Sigmoid colon (tissue), 4 donors: ENCODE results near the gene GLYR1.
"Not testable (repeated sequence)": the region's sequence is repeated elsewhere in the genome, so short reads cannot be mapped to it uniquely, and the experiment has no call there.

Experiments
- POLR2AphosphoS5 ChIP-seq, 4 donors: sonication (generic); formaldehyde crosslinking; IDR thresholded peaks; one replicate each; pipeline ENCODE4 v1.6.1; 2017; ENCODE audit warnings: antibody characterized with exemption in 4 of 4
- TF ChIP-seq, protein P1 (sequence below), 4 experiments: fragments of 450-650 bp in 3 of 4; fragments of 200-600 bp in 1 of 4; IDR thresholded peaks; one replicate each; pipeline ENCODE4 v1.5.1; 2016 to 2019; ENCODE audit warnings: antibody characterized with exemption in 4 of 4, mild to moderate bottlenecking in 3 of 4, moderate library complexity in 2 of 4

DNA sequence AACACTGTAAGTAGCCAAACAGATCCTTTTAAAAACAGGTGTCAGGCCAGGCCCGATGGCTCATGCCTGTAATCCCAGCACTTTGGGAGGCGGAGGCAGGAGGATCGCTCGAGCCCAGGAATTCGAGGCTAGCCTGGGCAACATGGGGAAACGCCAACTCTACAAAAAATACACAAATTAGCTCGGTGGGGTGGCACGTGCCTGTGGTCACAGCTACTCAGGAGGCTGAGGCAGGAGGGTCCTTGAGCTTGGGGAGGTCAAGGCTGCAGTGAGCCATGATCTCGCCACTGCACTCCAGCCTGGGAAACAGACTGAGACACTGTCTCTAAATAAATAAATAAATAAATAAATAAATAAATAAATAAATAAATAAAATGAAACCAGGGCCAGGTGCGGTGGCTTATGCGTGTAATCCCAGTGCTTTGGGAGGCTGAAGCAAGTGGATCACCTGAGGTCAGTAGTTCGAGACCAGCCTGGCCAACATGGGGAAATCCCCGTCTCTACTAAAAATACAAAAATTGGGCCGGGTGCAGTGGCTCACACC, 62.6 kb downstream of the GLYR1 start:
- TF ChIP-seq, protein P1, sequence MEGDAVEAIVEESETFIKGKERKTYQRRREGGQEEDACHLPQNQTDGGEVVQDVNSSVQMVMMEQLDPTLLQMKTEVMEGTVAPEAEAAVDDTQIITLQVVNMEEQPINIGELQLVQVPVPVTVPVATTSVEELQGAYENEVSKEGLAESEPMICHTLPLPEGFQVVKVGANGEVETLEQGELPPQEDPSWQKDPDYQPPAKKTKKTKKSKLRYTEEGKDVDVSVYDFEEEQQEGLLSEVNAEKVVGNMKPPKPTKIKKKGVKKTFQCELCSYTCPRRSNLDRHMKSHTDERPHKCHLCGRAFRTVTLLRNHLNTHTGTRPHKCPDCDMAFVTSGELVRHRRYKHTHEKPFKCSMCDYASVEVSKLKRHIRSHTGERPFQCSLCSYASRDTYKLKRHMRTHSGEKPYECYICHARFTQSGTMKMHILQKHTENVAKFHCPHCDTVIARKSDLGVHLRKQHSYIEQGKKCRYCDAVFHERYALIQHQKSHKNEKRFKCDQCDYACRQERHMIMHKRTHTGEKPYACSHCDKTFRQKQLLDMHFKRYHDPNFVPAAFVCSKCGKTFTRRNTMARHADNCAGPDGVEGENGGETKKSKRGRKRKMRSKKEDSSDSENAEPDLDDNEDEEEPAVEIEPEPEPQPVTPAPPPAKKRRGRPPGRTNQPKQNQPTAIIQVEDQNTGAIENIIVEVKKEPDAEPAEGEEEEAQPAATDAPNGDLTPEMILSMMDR (IDR thresholded peaks at IDR 0.05), result not testable (repeated sequence)
- TF ChIP-seq POLR2AphosphoS5 (IDR thresholded peaks at IDR 0.05), result not testable (repeated sequence)
